Renal cortex interstitium (tissue), 11 donors: ENCODE measurements around the gene SCMH1. TPM values are rescaled to one million over a fixed set of nuclear protein-coding genes. Genes with fewer than 3 reads are reported as not detected.

ENCODE experiments used
- DNase-seq, 11 donors: peaks; one replicate each; pipeline ENCODE4 v3.0.0-alpha.2; 2013; ENCODE audit warnings: low read depth in 9 of 11, low spot score in 4 of 11; ENCODE audit errors: extremely low read depth in 1 of 11
- polyA plus RNA-seq, 3 donors: library from polyadenylated mRNA; unstranded; fragments of 120-200 nt; gene quantifications; one replicate each; pipeline ENCODE4 v1.2.1, GENCODE V29; 2013; ENCODE audit not compliant: insufficient read length in 3 of 3

SCMH1 gene
- polyA plus RNA-seq, 3 donors, result 34.2 to 45.3 (median 42.4) TPM

DNA sequence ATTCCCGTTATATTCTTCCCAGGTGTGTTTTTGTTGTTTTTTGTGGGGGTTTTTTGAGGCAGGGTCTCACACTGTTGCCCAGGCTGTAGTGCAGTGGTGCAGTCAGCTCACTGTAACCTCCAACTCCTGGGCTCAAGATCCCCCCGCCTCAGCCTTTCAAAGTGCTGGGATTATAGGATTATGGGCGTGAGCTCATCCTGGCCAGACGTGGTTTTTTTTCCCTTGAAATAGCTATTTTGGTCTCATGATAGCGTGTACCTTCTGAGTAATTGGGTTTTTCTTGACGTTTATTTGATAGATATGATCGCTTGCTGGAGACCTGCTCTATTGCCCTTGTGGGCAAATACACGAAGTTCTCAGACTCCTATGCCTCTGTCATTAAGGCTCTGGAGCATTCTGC, 245.0 kb downstream of the SCMH1 start:
- DNase-seq, result no peak

DNA sequence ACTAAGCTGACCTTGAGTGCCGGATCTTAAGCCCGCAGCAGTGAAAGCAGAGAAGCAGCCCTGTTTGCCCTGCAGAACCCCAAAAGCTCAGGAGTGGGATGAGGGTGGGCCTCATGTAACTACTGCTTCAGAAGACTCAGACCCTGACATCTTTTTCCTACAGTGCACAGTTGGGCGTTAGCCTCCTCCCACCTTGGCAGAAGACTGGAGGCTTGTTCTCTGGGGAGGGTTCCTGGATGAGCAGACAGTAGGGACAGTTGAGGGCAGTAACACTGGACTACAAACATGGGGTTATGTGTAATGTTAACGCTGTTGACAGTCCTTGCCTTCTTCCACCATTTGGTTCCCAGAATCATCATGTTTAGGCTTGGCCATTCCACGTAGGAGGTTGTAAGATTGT, 253.0 kb downstream of the SCMH1 start:
- DNase-seq, result no peak

GRCh38 chr1:40988280-40988679, 253.8 kb downstream of the SCMH1 start:
- DNase-seq, result no peak

DNA sequence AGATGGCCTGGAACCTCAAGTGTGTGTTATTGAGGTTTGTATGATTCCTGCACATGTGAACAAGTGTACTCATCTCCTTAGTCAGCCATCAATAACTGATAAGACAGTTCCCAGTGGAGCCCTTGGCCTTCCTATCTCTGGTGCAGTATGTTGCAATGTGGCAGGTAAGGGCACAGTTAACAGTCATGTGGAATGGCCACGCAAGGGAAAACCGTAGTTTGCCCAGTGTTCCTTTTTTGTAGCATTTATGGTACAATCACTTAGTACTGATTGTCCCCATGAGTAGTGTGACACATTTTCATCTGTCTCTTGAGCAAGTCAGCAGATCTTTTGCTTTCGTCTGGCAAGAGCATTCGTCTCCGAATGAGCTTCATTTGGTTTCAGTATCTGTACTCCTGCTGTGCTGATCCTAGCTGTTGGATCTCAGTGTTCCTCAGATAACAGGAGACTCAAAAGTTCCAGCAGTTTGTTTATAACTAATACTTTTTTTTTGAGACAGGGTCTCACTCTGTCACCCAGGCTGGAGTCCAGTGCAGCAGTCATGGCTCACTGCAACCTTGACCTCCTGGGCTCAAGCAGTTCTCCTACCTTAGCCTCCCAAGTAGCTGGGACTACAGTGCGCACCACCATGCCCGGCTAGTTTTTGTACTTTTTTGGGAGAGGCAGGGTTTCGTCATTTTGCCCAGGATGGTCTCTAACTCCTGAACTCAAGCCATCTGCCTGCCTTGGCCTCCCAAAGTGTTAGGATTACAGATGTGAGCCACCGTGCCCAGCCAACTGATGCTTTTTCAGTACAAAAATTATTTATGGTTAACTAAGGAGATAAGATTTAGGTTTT, 254.4 kb downstream of the SCMH1 start:
- DNase-seq, result no peak

- peak in 3 of 11 donors; percentile 20 to 46 (median 27) for DNase-seq
Observed at GRCh38 chr1:40986956-40987355, 255.2 kb downstream of the SCMH1 start.

GRCh38 chr1:40986328-40986783, 255.8 kb downstream of the SCMH1 start:
- no peak for DNase-seq

GRCh38 chr1:40985875-40986274, 256.2 kb downstream of the SCMH1 start:
- DNase-seq, result no peak

DNA sequence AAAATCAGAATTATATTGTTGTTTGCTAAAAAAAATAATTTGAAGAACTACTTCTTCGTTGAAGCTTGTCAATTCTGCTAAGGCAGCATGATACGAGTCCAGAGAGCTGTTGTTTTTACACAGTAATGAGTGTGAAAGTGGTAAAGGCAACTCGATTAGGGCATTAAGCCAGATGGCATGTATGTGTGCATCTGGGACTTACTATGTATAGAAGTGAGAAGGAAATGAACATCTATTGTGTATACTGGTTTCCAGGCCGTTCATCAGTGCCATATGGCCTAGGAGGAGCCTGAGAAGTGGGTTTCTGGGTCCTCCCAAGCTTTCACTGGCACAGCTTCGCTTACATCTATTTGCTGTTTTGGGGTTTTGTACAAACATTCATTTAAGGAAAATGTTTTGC, 256.9 kb downstream of the SCMH1 start:
- no peak for DNase-seq

- no peak for DNase-seq
Observed at GRCh38 chr1:40984531-40984930, 257.6 kb downstream of the SCMH1 start.

GRCh38 chr1:40984066-40984465, 258.0 kb downstream of the SCMH1 start:
- no peak for DNase-seq

- DNase-seq, result no peak
Observed at GRCh38 chr1:40983286-40983685, 258.8 kb downstream of the SCMH1 start.

- no peak for DNase-seq
Observed at GRCh38 chr1:40982721-40983120, 259.4 kb downstream of the SCMH1 start.

GRCh38 chr1:40981691-40982448, 260.2 kb downstream of the SCMH1 start:
- peak in 3 of 11 donors; percentile 8 to 29 (median 26) for DNase-seq

DNA sequence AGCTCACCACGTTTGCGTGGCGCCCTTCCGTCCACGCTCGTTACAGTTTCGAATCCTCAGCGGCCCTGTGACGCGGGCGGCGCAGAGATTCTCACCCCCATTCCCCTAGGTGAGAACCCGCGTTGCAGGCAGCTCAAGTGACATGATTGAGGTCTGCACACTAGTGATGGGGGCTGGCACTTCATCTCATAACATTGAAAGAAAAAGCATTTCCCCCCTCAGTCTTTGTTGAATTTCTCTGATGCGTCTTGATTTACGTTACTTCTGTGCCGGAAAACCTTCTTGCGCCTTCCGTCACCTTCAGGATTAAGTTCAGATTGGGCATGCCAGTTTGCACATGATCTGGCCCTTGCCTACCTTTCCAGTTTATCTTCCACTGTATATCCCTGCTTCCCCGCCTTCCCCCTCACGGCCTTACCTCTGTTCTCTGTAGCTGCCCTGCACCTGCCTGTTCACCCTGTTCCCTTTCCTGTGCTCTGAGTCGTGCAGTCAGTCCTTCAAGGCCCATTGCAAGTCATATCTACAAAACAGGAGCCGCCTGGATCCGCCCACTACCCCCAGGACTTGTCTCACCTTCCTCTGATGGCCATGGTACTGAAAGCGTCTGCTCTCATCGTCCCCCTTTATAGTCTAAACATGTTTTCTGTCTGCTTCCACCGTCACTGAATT, 261.5 kb downstream of the SCMH1 start:
- DNase-seq, result no peak

DNA sequence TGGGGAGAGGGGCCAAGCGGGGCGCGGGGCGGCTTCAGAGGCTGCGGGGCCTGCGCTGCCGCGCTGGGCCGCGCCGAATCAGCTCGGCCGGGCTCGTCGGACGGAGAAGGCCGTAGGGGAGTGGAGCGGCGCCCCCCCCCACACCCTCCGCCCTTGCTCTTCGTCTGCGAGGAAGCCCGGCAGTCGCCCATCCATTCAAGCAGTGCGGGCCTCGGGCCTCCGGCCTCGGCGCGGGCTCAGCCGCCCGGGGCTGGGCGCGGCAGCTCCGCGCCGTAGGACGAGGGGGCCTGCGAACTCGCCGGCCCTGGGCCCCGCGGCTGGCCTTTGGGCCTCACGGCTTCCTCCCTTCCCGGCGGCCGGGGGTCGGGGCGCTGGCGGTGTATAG, 262.0 kb downstream of the SCMH1 start:
- peak in 1 of 11 donors; percentile 7 for DNase-seq

- peak; percentile 82 to 94 (median 91) for DNase-seq
Observed at GRCh38 chr1:40979241-40980067, 262.7 kb downstream of the SCMH1 start, which contains the start of gene CTPS1. TSS of gene CTPS1 (plus strand) at chr1:40979696. CDS start at chr1:40983291, 3,595 bp downstream.

- DNase-seq, result no peak
Observed at GRCh38 chr1:40978886-40979240, 263.2 kb downstream of the SCMH1 start.

GRCh38 chr1:40977716-40978115, 264.4 kb downstream of the SCMH1 start:
- DNase-seq, result no peak
